ENCODE data around the gene BSCL2. TPM values are rescaled to one million over a fixed set of nuclear protein-coding genes. Genes with fewer than 3 reads are reported as not detected.

Gene BSCL2
- total and polyA plus RNA-seq, 2 of the 13 experiments (the other 11 are each of a cell fraction or from before 2014, with no cell fraction given): 19.5 to 21.1 TPM

- peaks cover 0 to 15% of the 10 kb centered on the region in 2 experiments; a peak in 2 of 5 replicates for H3K36me3 ChIP-seq (replicated peaks in 1 of 2; ENCODE audit: control insufficient read depth in 1 of 2, insufficient read depth in 2 of 2, low read length in 2 of 2)
- no peak overlapping the region for H3K4me3 ChIP-seq (replicated peaks in 1 of 3; ENCODE audit: insufficient read depth in 1 of 3, low read depth in 2 of 3, low read length in 3 of 3)
- DNase-seq (ENCODE audit: low spot score): no peak
- TF ChIP-seq HMG20A (CRISPR knock-in tag; IDR thresholded peaks at IDR 0.05; ENCODE audit: borderline replicate concordance): no peak
- no peak for TF ChIP-seq ZSCAN12 (CRISPR knock-in tag; IDR thresholded peaks at IDR 0.05)
- no peak for TF ChIP-seq KDM5A (IDR thresholded peaks at IDR 0.05; ENCODE audit: borderline replicate concordance, low read length)
- no peak for TF ChIP-seq ZNF232 (CRISPR knock-in tag; IDR thresholded peaks at IDR 0.05; ENCODE audit: borderline replicate concordance)
- peak; percentile 8 for TF ChIP-seq AGO2 (optimal IDR thresholded peaks at IDR 0.05; ENCODE audit: low read depth, low read length)
- TF ChIP-seq POLR2A (IDR thresholded peaks at IDR 0.05; ENCODE audit: insufficient read depth in 1 of 2, low read depth in 2 of 2, low read length in 2 of 2): peak in 1 of 2 experiments; percentile 52; a peak in 1 of 4 replicates
- peak; percentile 80 for TF ChIP-seq RBM22 (optimal IDR thresholded peaks at IDR 0.05; ENCODE audit: low read length)
- TF ChIP-seq, protein P1, sequence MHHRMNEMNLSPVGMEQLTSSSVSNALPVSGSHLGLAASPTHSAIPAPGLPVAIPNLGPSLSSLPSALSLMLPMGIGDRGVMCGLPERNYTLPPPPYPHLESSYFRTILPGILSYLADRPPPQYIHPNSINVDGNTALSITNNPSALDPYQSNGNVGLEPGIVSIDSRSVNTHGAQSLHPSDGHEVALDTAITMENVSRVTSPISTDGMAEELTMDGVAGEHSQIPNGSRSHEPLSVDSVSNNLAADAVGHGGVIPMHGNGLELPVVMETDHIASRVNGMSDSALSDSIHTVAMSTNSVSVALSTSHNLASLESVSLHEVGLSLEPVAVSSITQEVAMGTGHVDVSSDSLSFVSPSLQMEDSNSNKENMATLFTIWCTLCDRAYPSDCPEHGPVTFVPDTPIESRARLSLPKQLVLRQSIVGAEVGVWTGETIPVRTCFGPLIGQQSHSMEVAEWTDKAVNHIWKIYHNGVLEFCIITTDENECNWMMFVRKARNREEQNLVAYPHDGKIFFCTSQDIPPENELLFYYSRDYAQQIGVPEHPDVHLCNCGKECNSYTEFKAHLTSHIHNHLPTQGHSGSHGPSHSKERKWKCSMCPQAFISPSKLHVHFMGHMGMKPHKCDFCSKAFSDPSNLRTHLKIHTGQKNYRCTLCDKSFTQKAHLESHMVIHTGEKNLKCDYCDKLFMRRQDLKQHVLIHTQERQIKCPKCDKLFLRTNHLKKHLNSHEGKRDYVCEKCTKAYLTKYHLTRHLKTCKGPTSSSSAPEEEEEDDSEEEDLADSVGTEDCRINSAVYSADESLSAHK (CRISPR knock-in tag; IDR thresholded peaks at IDR 0.05; ENCODE audit: borderline replicate concordance): no peak
- TF ChIP-seq POLR2G (IDR thresholded peaks at IDR 0.05; ENCODE audit: low read depth, low read length): peak; percentile 6; the same call in 1 of the 2 replicates
- no peak for ATAC-seq
- H3K4me2 ChIP-seq (ENCODE audit: low read depth, low read length): no peak overlapping the region
- peaks cover 50% of the 10 kb centered on the region for H3K79me2 ChIP-seq (ENCODE audit: insufficient read depth, low read length)
- CTCF ChIA-PET (ENCODE audit: low intra/inter-chr PET ratio, low total read pairs): no interaction called here
- peaks cover 59% of the 10 kb centered on the region for H3K4me1 ChIP-seq (ENCODE audit: insufficient read depth, low read length)
- 93% methylated on average over 2 of the region's 2 CpGs for WGBS (ENCODE audit: low lambda C conversion rate)
- POLR2A ChIA-PET: interaction anchor here (0.7 to 6.6 kb wide), 10 partner anchors 9 to 174 kb away, joined by 3 to 98 read pairs (median 6); partner anchors contain the start of genes B3GAT3, GANAB, HNRNPUL2 and INTS5
- H3K9ac ChIP-seq (ENCODE audit: insufficient read depth, low read depth, low read length): peak overlapping the region; percentile 91
- no TSS peak for BruUV-seq (replicated peaks)
- FAIRE-seq: no peak
- H3K27me3 ChIP-seq (ENCODE audit: control insufficient read depth in 1 of 2, insufficient read depth in 2 of 2, low read length in 2 of 2): no peaks in the 10 kb centered on the region; a peak in 1 of 5 replicates
- in situ Hi-C loops (cut with HindIII; ENCODE audit: extremely low pct_ligation_motif_present, low pct_unique_long_range_greater_than_20kb): no loop called here
- no peaks in the 10 kb centered on the region; the same call in none of the 2 replicates for H4K20me1 ChIP-seq (ENCODE audit: insufficient read depth, low read length)
- intact Hi-C loops (cut with micrococcal nuclease; ENCODE audit: unreplicated experiment): no loop called here
- H3K27ac ChIP-seq (ENCODE audit: extremely low read length, insufficient read depth, low read length): no peak overlapping the region
- H2AFZ ChIP-seq (ENCODE audit: low read length): no peak overlapping the region
- no peaks in the 10 kb centered on the region for H3K9me3 ChIP-seq (ENCODE audit: low read length)
These were observed 39.8 kb downstream of the BSCL2 start for GRCh38 chr11:62667460-62667859.

Measured in HepG2 (cell line).